GM19397 (cell line): ENCODE measurements around the gene AGAP3.

ENCODE experiments used
- ATAC-seq: cut with Tn5 transposase; IDR thresholded peaks from one replicate; pipeline ENCODE4 v1.9.1; 2021; ENCODE audit warnings: mild to moderate bottlenecking, moderate library complexity; ENCODE audit not compliant: unreplicated experiment

AGAP3 gene

GRCh38 chr7:151152643-151153513, 66.6 kb downstream of the AGAP3 start:
- no peak for ATAC-seq

- ATAC-seq: no peak
Observed at GRCh38 chr7:151157645-151158329, 71.5 kb downstream of the AGAP3 start.

- no peak for ATAC-seq
Observed at GRCh38 chr7:151161757-151162156, 75.5 kb downstream of the AGAP3 start.

GRCh38 chr7:151166629-151167196, 80.4 kb downstream of the AGAP3 start:
- no peak for ATAC-seq

- no peak for ATAC-seq
Observed at GRCh38 chr7:151167197-151167961, 81.1 kb downstream of the AGAP3 start, which contains the start of gene GBX1. Gene GBX1, minus strand, starts transcription at chr7:151167694. Its CDS starts 146 bp downstream, at chr7:151167548.

- ATAC-seq: no peak
Observed at GRCh38 chr7:151168003-151168786, 81.9 kb downstream of the AGAP3 start.

- ATAC-seq: no peak
Observed at GRCh38 chr7:151168787-151169162, 82.5 kb downstream of the AGAP3 start.

- peak; percentile 66 for ATAC-seq
Observed at GRCh38 chr7:151172273-151173141, 86.2 kb downstream of the AGAP3 start.

- no peak for ATAC-seq
Observed at GRCh38 chr7:151173386-151174245, 87.3 kb downstream of the AGAP3 start.

- ATAC-seq: no peak
Observed at GRCh38 chr7:151174246-151175046, 88.2 kb downstream of the AGAP3 start.

- ATAC-seq: no peak
Observed at GRCh38 chr7:151175047-151175792, 88.9 kb downstream of the AGAP3 start.

- ATAC-seq: no peak
Observed at GRCh38 chr7:151175793-151176311, 89.6 kb downstream of the AGAP3 start.

GRCh38 chr7:151176401-151176800, 90.1 kb downstream of the AGAP3 start:
- ATAC-seq: no peak

- ATAC-seq: no peak
Observed at GRCh38 chr7:151177310-151177709, 91.0 kb downstream of the AGAP3 start.

GRCh38 chr7:151178236-151178635, 92.0 kb downstream of the AGAP3 start:
- ATAC-seq: no peak

- ATAC-seq: no peak
Observed at GRCh38 chr7:151178831-151179230, 92.6 kb downstream of the AGAP3 start.
